ENCODE data around the gene PTPN1.

PTPN1 gene

DNA sequence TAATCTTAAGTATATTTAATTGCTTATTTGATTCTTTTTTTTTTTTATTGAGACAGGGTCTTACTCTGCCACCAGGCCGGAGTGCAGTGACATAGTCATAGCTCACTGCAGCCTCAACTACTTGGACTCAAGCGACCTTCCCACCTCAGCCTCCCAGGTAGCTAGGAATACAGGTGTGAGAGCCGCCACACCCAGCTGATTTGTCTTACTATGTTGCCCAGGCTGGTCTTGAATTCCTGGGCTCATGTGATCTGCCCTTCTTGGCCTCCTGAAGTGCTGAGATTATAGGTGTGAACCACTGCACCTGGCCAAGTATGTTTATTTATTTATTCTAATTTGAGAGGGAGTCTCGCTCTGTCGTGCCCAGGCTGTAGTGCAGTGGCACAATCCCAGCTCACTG lies 38.2 kb downstream of the PTPN1 start:
- TF ChIP-seq, protein P1, sequence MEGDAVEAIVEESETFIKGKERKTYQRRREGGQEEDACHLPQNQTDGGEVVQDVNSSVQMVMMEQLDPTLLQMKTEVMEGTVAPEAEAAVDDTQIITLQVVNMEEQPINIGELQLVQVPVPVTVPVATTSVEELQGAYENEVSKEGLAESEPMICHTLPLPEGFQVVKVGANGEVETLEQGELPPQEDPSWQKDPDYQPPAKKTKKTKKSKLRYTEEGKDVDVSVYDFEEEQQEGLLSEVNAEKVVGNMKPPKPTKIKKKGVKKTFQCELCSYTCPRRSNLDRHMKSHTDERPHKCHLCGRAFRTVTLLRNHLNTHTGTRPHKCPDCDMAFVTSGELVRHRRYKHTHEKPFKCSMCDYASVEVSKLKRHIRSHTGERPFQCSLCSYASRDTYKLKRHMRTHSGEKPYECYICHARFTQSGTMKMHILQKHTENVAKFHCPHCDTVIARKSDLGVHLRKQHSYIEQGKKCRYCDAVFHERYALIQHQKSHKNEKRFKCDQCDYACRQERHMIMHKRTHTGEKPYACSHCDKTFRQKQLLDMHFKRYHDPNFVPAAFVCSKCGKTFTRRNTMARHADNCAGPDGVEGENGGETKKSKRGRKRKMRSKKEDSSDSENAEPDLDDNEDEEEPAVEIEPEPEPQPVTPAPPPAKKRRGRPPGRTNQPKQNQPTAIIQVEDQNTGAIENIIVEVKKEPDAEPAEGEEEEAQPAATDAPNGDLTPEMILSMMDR (conservative IDR thresholded peaks at IDR 0.05; ENCODE audit: low read length), result no peak
- H3K4me3 ChIP-seq (ENCODE audit: low read length), result no peak overlapping the region
- no peak for DNase-seq (ENCODE audit: low read depth)

DNA sequence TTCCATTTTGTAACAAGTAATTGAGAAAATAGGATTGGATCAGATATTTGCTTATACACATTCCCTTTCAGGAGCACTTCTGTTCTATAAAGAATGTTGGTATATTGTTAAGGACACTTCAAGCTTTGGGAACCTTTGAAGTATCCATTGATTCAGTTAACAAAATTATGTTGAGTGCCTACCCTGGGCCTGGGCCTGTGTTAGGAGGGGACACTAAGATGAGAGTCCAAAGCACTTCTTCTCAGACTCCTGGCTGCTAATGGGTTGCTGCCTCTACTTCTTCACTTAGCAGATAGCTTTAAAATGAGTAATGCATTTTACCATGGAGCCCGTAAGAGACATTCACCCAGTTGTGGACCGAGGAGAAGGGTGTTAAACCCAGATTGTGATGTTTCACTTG lies 40.3 kb downstream of the PTPN1 start:
- DNase-seq (ENCODE audit: low read depth), result no peak
- no peak overlapping the region for H3K4me3 ChIP-seq (ENCODE audit: low read length)
- TF ChIP-seq, protein P1 (conservative IDR thresholded peaks at IDR 0.05; ENCODE audit: low read length), result no peak

DNA sequence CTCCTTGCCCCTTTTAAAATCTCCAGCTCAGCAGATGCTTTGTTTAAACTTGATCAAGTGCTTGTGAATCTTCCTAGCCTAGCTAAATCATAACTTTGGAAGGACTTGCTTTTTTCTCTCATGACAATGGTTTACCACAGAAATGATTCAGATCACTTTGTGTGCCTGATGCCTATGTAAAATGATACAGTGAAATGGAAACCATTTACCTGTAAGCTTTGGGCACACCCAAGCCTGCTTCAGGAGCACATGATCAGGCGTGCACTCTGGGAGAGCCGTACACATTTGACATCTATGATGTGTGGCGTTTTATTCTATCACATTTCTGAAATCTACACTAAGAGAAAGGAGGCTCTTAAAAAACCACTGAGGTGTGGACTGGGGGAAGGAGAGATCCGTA lies 41.1 kb downstream of the PTPN1 start:
- no peak for DNase-seq (ENCODE audit: low read depth)
- TF ChIP-seq, protein P1 (conservative IDR thresholded peaks at IDR 0.05; ENCODE audit: low read length), result no peak
- H3K4me3 ChIP-seq (ENCODE audit: low read length), result no peak overlapping the region

DNA sequence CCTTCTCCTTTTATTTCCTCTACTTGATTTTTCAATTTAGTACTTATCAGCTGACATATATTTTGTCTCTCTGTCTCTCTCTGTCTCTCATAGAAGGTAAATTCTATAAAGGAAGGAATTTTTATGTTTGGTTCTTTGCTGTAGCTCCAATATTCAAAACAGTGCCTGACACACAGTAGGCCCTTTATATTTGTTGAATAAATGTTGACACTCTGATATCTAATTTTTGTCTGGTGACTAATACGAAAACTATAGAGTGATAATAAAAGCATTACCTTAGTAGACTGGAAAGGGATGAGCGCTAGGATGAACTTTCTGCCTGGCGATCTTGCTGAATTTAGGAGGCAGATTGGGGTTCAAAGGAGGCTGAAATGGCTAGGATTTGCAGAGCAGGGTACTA lies 42.8 kb downstream of the PTPN1 start:
- TF ChIP-seq, protein P1 (conservative IDR thresholded peaks at IDR 0.05; ENCODE audit: low read length), result no peak

DNA sequence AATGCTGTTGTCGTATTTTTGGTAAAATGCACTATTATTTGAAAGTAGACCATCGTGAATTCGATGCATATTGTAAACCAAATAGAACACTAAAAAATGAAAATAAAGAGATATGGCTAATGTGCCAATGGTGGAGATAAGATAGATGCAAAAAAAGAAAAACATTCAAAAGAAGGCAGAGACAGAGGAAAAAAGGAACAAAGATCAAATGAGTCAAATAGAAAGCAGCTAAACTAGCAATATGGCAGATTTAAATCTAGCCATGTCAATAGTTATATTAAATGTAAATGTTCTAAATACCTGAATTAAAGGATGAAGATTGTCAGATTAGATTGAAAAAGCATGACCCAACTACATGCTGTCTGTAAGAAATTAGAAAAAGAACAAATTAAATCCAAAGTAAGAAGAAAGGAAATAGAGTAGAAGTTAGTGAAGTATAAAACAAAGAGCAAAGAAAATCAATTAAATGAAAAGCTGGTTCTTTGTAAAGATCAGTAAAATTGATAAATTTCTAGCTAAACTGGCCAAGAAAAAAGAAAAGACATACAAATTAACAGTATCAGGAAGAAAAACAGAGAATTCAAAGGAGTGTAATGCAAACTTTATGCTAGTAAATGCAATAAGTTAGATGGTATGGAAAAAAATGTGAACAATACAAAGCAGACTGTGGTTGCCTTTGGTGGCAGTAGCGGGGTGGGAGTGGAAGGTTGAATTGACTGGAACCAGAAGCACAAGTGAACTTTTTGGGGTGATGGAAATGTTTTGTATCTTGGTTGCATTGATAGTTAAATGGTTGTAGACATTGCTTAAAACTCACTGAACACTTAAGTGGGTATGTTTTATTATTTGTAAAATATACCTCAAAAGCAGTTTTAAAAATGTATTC lies 44.8 kb downstream of the PTPN1 start:
- H3K4me3 ChIP-seq (ENCODE audit: low read length), result no peak overlapping the region
- TF ChIP-seq, protein P1 (conservative IDR thresholded peaks at IDR 0.05; ENCODE audit: low read length), result no peak
- DNase-seq (ENCODE audit: low read depth), result no peak

More for the DNA sequence above, 42.8 kb downstream of the PTPN1 start:
- H3K4me3 ChIP-seq (ENCODE audit: low read length), result no peak overlapping the region
- DNase-seq (ENCODE audit: low read depth), result no peak

DNA sequence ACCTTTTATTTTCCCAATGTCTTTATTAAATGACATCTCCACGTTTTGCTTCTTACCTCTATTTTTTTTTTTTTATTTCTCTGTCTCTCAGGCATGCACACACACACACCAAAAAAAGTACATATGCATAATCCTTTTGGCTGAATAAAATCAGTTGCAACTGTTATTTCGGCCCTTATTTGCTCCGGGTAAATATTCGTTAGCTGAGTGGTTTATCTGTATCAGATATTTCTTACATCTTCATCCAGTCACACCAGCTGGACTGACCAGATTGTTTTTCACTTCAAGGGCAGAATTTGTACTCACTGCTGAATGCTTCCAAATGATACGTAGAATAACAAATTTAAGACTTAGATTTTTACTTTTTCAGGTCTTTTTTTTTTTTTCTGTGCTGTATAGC lies 45.5 kb downstream of the PTPN1 start:
- TF ChIP-seq, protein P1 (conservative IDR thresholded peaks at IDR 0.05; ENCODE audit: low read length), result no peak
- no peak for DNase-seq (ENCODE audit: low read depth)
- H3K4me3 ChIP-seq (ENCODE audit: low read length), result no peak overlapping the region

DNA sequence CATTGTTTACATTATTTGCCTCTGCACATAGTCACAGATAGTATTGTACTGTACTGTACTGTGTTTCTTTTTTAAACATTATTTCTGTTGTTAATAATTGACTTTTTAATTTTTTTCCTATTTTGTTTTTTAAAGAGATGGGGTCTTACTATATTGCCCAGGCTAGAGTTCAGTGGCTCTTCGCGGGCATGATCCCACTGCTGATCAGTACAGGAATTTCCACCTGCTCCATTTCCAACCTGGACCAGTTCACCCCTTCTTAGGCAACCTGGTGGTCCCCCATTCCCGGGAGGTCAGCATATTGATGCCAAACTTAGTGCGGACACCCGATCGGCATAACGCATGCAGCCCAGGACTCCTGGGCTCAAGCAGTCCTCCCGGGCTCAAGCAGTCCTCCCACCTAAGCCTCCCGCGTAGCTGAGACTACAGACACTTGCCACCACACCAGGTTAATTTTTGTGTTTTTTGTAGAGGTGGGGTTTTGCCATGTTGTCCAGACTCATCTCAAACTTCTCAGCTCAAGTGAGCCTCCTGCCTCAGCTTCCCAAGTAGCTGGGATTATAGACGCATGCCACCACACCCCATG lies 47.5 kb downstream of the PTPN1 start:
- TF ChIP-seq, protein P1 (conservative IDR thresholded peaks at IDR 0.05; ENCODE audit: low read length), result no peak
- DNase-seq (ENCODE audit: low read depth), result no peak

More for the DNA sequence above, 47.5 kb downstream of the PTPN1 start:
- H3K4me3 ChIP-seq (ENCODE audit: low read length), result no peak overlapping the region
